LNCaP clone FGC (cell line): ENCODE measurements around the gene ZNF335.
"Not testable (repeated sequence)": the region's sequence is repeated elsewhere in the genome, so short reads cannot be mapped to it uniquely, and the experiment has no call there.

Experiments used
- DNase-seq: peaks from one replicate; pipeline ENCODE4 v3.0.0-alpha.2; 2011; ENCODE audit warnings: low read depth
- H3K4me3 ChIP-seq: 2 replicates; pipeline ENCODE4 v1.5.1; 2011; ENCODE audit warnings: mild to moderate bottlenecking, low read depth, low read length, control low read depth
- TF ChIP-seq, protein P1 (sequence below): IDR thresholded peaks from 2 replicates; pipeline ENCODE4 v1.5.1; 2012; ENCODE audit warnings: mild to moderate bottlenecking; ENCODE audit not compliant: control insufficient read depth, insufficient read depth; ENCODE audit errors: extremely low read depth

Gene ZNF335

DNA sequence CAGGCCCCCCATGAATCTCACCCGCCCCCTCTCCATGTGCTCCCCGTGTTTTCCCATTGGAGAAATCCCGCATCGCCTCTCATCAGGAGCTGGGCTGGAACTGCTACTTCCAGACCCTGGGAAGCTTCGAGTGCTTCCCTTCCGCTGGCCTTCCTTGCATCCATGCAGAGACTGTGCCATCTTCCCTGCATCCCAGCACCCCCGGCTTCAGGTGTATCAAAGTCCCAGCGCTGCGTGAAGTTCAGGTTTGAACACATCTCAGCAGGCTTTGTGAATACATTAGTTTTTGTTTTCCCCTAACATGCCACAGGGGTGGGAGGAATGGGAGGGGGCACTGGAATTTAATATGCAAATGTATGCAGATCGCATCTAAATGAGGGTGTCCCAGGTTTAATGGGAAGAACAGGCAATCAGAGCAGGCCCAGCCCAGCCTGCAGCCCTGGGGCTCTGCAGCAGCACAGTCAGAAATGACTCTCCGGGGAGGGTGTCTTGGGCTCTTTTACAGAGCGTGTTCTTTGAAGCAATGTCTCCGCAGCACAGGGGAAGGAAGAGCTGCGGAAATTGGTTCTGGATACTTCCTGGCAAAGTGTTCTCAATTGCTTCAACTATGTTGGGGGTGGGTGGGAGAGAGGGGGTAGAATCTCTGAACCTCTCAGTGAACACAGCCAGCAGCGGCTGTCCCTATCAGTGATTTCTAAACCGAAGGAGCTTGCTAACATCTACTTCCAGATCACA is 28.4 kb upstream of the ZNF335 start:
- DNase-seq = no peak
- TF ChIP-seq, protein P1, sequence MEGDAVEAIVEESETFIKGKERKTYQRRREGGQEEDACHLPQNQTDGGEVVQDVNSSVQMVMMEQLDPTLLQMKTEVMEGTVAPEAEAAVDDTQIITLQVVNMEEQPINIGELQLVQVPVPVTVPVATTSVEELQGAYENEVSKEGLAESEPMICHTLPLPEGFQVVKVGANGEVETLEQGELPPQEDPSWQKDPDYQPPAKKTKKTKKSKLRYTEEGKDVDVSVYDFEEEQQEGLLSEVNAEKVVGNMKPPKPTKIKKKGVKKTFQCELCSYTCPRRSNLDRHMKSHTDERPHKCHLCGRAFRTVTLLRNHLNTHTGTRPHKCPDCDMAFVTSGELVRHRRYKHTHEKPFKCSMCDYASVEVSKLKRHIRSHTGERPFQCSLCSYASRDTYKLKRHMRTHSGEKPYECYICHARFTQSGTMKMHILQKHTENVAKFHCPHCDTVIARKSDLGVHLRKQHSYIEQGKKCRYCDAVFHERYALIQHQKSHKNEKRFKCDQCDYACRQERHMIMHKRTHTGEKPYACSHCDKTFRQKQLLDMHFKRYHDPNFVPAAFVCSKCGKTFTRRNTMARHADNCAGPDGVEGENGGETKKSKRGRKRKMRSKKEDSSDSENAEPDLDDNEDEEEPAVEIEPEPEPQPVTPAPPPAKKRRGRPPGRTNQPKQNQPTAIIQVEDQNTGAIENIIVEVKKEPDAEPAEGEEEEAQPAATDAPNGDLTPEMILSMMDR = no peak
- no peak overlapping the region for H3K4me3 ChIP-seq

DNA sequence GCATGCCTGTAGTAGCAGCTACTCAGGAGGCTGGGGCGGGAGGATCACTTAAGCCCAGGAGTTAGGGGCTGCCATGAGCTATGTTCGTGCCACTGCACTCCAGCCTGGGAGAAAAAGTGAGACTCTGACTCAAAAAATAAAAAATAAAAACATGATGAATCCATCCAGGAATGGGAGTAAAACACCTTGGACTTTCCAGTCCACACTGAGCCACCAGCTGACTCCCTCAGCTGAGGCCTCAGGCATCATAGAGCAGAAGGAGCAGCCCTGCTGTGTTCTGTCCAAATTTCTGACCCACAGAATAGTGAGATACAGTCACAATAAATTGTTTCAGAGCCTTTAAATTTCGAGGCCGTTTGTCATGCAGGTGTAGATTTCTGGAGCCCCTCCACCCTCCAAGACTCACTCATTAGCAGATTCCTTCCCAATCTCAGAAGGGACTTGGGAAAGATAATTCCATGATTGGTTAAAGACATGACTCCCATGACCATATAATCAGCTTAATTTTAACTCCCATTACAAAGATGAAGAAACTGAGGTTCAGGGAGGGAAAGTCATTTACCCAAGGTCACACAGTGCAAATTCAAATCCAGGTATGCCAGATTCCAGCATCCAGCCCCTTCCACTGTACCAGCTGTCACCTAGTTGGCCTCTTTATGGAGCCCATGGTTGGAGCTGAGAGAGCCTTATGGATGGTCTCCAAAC is 27.7 kb upstream of the ZNF335 start:
- no peak overlapping the region for H3K4me3 ChIP-seq
- TF ChIP-seq, protein P1 = no peak
- DNase-seq = no peak

DNA sequence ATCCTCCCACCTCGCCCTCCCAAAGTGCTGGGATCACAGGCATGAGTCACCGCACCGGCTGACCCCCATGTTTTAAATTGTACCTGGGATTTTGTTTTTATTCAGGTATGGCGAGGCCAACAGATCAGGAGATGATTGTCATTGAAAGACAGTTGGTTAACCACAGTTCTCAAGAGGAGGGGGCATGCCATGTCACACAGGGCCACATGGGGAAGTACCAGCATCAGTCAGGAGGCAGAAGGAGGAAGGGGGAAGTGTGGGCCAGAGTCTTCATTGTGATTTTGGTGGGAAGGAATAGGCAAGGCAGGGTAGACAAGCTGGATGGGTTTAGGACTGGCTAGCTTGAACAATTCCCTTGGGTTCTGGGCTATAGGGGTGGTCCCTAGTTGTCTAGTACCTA is 26.8 kb upstream of the ZNF335 start:
- TF ChIP-seq, protein P1 = no peak
- no peak overlapping the region for H3K4me3 ChIP-seq
- DNase-seq = no peak

DNA sequence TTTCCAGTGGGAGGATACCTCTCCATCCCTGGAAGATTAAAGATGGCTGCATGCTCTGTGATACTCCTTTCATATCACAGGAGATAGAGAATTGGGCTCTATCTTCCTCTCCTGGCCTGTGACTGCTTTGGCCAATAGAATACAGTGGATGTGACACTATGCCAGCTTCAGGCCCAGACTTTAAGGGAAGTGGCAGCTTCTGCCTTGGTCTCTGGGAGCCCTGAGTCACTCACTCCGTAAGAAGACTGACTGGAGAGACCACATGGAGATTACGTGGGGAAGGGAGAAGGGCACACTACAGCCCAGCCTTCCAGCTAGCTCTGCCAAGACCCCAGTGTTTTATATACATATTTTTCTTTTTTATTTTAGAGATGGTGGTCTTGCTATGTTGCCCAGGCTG is 26.3 kb upstream of the ZNF335 start:
- no peak overlapping the region for H3K4me3 ChIP-seq

DNA sequence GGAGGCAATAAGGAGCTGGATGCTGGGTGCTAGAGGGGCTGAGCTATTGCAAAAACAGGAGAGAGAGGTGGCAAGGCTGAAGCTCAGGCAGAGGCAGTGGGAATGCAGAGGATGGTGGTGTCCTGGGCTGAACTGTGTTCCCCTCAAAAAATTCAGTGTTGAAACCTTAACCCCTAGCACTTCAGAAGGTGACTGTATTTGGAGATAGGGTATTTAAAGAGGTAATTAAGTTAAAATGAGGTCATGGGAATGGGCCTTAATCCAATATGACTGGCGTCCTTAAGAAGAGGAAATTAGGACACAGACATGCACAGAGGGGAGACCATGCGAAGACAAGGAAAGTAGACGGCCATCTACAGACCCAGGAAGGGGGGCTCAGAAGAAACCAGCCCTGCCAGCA is 25.2 kb upstream of the ZNF335 start:
- no peak for DNase-seq
- H3K4me3 ChIP-seq = no peak overlapping the region
- TF ChIP-seq, protein P1 = no peak

More for the DNA sequence above, 26.3 kb upstream of the ZNF335 start:
- DNase-seq = no peak
- TF ChIP-seq, protein P1 = no peak

DNA sequence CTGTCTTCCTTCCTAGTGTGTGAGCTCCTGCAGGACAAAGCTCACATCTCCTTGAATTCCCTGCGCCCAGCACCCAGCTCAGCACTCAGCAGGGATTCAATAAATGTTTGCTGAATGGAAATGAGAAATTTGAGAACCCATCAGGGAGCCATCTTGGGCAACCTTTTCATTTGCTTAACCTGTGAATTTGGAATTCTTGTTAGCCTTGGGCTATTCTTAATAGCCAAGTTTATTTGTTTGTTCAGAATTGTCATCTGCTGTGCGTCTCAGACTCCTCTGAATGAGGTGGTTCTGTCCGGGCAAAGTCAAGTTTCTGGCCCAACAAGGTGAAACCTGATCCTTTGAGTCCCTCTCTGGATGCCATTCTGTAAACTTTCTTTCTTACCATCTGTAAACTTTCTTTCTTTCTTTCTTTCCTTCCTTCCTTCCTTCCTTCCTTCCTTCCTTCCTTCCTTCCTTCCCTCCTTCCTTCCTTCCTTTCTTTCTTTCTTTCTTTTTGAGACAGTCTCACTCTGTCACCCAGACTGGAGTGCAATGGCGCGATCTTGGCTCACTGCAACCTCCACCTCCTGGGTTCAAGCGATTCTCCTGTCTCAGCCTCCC is 23.6 kb upstream of the ZNF335 start:
- H3K4me3 ChIP-seq = not testable (repeated sequence)

DNA sequence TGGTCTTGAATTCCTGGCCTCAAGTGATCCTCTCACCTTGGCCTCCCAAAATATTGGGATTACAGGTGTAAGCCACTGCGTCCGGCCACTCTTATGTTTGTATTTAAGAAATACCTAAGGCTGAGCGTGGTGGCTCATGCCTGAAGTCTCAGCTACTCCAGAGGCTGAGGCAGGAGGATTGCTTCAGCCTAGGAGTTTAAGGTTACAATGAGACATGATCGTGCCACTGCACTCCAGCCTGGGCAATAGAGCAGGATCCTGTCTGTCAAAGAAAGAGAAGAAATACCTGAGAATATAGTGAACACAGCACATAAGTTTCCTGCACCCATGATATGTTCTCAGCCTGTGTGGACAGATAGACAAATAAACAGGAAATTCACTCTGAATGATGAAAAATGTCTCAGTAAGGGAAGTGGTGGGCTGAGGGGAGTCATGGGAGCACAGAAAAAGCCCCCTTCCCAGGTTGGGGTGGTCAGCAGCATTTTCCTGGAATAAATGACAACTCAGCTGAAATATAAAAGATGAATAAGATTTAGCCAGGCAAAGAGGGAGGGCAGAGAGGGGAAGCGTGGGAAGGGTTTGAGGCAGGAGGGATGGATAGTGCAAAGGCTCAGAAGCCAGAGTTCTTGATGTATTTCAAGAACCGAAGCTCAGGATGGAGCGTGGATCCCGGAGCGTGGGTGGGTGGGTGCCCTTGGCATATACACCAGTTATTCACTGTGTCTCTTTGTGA is 22.9 kb upstream of the ZNF335 start:
- H3K4me3 ChIP-seq = no peak overlapping the region
- no peak for DNase-seq
- TF ChIP-seq, protein P1 = no peak

More for the DNA sequence above, 23.6 kb upstream of the ZNF335 start:
- DNase-seq = peak; percentile 87
